CD4-positive, alpha-beta T cell (primary cell): ENCODE results near the gene ITGA2. TPM values are rescaled to one million over a fixed set of nuclear protein-coding genes. Genes with fewer than 3 reads are reported as not detected.

ENCODE experiments used
- ATAC-seq: fragments of 200-7000 bp; cut with Tn5 transposase; one replicate; pipeline ENCODE4 v1.10.0; 2022; ENCODE audit warnings: mild to moderate bottlenecking; ENCODE audit not compliant: poor library complexity
- CTCF ChIA-PET: fragments of 350-600 bp; sonication (Branson Sonifier 250); formaldehyde crosslinking; loops from one replicate; lab custom pipeline; 2021; ENCODE audit warnings: antibody characterized with exemption, inconsistent platforms; lab: Charles Lee
- POLR2A ChIA-PET: fragments of 350-600 bp; sonication (Branson Sonifier 250); formaldehyde crosslinking; loops from one replicate; lab custom pipeline; 2021; ENCODE audit warnings: antibody characterized with exemption, inconsistent platforms; lab: Charles Lee
- DNase-seq, 14 experiments: peaks; one replicate each; pipeline ENCODE4 v3.0.0-alpha.2; 2013 to 2020; ENCODE audit warnings: mixed read lengths in 2 of 14
- H3K27ac ChIP-seq, 2 donors: one replicate each; pipeline versions ENCODE4 v1.5.1 to v1.7.0; 2013; ENCODE audit warnings: low read length in 2 of 2, low read depth in 1 of 2, mild to moderate bottlenecking in 1 of 2
- H3K27me3 ChIP-seq, 2 experiments: 1 replicate in 1 of 2; 2 replicates in 1 of 2; pipeline versions ENCODE4 v1.6.1 to v1.7.0; 2013; ENCODE audit warnings: low read length in 2 of 2, control low read depth in 1 of 2, mild to moderate bottlenecking in 1 of 2, moderate library complexity in 1 of 2; ENCODE audit not compliant: insufficient read depth in 2 of 2, control insufficient read depth in 1 of 2
- H3K36me3 ChIP-seq: one replicate; pipeline ENCODE4 v1.6.1; 2013; ENCODE audit warnings: low read length, control low read depth; ENCODE audit not compliant: insufficient read depth
- H3K4me1 ChIP-seq: one replicate; pipeline ENCODE4 v1.6.1; 2013; ENCODE audit warnings: low read length, control low read depth; ENCODE audit not compliant: insufficient read depth
- H3K4me3 ChIP-seq: one replicate; pipeline ENCODE4 v1.5.1; 2013; ENCODE audit warnings: mild to moderate bottlenecking, low read length, moderate library complexity
- H3K9me3 ChIP-seq, 2 experiments: 1 replicate in 1 of 2; 2 replicates in 1 of 2; pipeline versions ENCODE4 v1.6.1 to v1.7.0; 2013; ENCODE audit warnings: low read length in 2 of 2, mild to moderate bottlenecking in 2 of 2, control low read depth in 1 of 2, moderate library complexity in 1 of 2; ENCODE audit not compliant: control insufficient read depth in 1 of 2, insufficient read depth in 1 of 2
- H3K27ac Mint-ChIP-seq: one replicate; pipeline ENCODE4 v1.8.0; 2020; ENCODE audit warnings: mixed read lengths
- H3K27me3 Mint-ChIP-seq: one replicate; pipeline ENCODE4 v1.8.0; 2021; ENCODE audit warnings: mixed read lengths
- H3K36me3 Mint-ChIP-seq: one replicate; pipeline ENCODE4 v1.8.0; 2021; ENCODE audit warnings: low read depth, mixed read lengths
- H3K4me1 Mint-ChIP-seq: one replicate; pipeline ENCODE4 v1.8.0; 2021; ENCODE audit warnings: low read depth, mixed read lengths
- H3K4me3 Mint-ChIP-seq: one replicate; pipeline ENCODE4 v1.8.0; 2020; ENCODE audit warnings: mild to moderate bottlenecking, mixed read lengths
- H3K9me3 Mint-ChIP-seq: one replicate; pipeline ENCODE4 v1.8.0; 2020; ENCODE audit warnings: mixed read lengths
- CTCF ChIP-seq: fragments of 200-600 bp; IDR thresholded peaks from one replicate; pipeline ENCODE4 v1.8.0; 2022; ENCODE audit warnings: antibody characterized with exemption, mild to moderate bottlenecking
- intact Hi-C, 2 experiments: fragments of 100-400 bp; cut with DNase I in 1 of 2; cut with micrococcal nuclease in 1 of 2; formaldehyde crosslinking; loops; one replicate each; pipeline versions ENCODE4 v1.15.1 to v1.9.0; 2023 to 2025; cut with DNase I, micrococcal nuclease
- total RNA-seq, 174 experiments: library from RNA in 2 of 174; stranded (reverse) in 2 of 174; gene quantifications; one replicate each; pipeline ENCODE4 v1.2.3 and lab custom pipeline; 2021 to 2026

The ITGA2 gene
- total RNA-seq, 2 experiments from 2014 or later = 0.03 to 0.11 TPM

GRCh38 chr5:53006911-53007890 is 18.0 kb downstream of the ITGA2 start:
- intact Hi-C loops = no loop called here
- ChIA-PET CTCF (no interaction called here), POLR2A (interaction anchor here (0.8 to 0.9 kb wide), 2 partner anchors 24 to 82 kb away, joined by 3 read pairs; no protein-coding TSS in a partner anchor)
- Mint-ChIP-seq H3K27ac (no peak overlapping the region), H3K4me3 (no peak overlapping the region), H3K27me3 (no peaks in the 10 kb centered on the region), H3K36me3 (no peaks in the 10 kb centered on the region), H3K4me1 (peaks cover 14% of the 10 kb centered on the region), H3K9me3 (no peaks in the 10 kb centered on the region)
- Histone ChIP-seq H3K27me3 (no peaks in the 10 kb centered on the region), H3K4me1 (no peaks in the 10 kb centered on the region), H3K4me3 (no peak overlapping the region), H3K27ac (no peak overlapping the region), H3K9me3 (no peaks in the 10 kb centered on the region), H3K36me3 (no peaks in the 10 kb centered on the region)
- DNase-seq (no peak), ATAC-seq (no peak)
- no peak for TF ChIP-seq CTCF

GRCh38 chr5:53008751-53009150 is 19.6 kb downstream of the ITGA2 start:
- peaks cover 14% of the 10 kb centered on the region for H3K4me1 Mint-ChIP-seq
- H3K27ac Mint-ChIP-seq = no peak overlapping the region
- no peaks in the 10 kb centered on the region for H3K9me3 Mint-ChIP-seq
- no peaks in the 10 kb centered on the region for H3K27me3 ChIP-seq
- no peaks in the 10 kb centered on the region for H3K36me3 ChIP-seq
- H3K27me3 Mint-ChIP-seq = no peaks in the 10 kb centered on the region
- no peak overlapping the region for H3K27ac ChIP-seq
- no peaks in the 10 kb centered on the region for H3K9me3 ChIP-seq
- no peaks in the 10 kb centered on the region for H3K36me3 Mint-ChIP-seq
- no peak for TF ChIP-seq CTCF
- H3K4me3 Mint-ChIP-seq = no peak overlapping the region
- H3K4me3 ChIP-seq = no peak overlapping the region
- intact Hi-C loops = no loop called here
- H3K4me1 ChIP-seq = no peaks in the 10 kb centered on the region
- DNase-seq (peak in 2 of 14 experiments; percentile 6 to 36), ATAC-seq (no peak)
- ChIA-PET CTCF (no interaction called here), POLR2A (no interaction called here)

GRCh38 chr5:53009816-53010215 is 20.7 kb downstream of the ITGA2 start:
- H3K9me3 Mint-ChIP-seq = no peaks in the 10 kb centered on the region
- H3K4me1 Mint-ChIP-seq = peaks cover 14% of the 10 kb centered on the region
- H3K27ac Mint-ChIP-seq = no peak overlapping the region
- H3K27ac ChIP-seq = no peak overlapping the region
- ATAC-seq = no peak
- no peaks in the 10 kb centered on the region for H3K4me1 ChIP-seq
- ChIA-PET POLR2A (no interaction called here), CTCF (no interaction called here)
- no peaks in the 10 kb centered on the region for H3K36me3 ChIP-seq
- no peaks in the 10 kb centered on the region for H3K36me3 Mint-ChIP-seq
- H3K4me3 Mint-ChIP-seq = no peak overlapping the region
- no peak overlapping the region for H3K4me3 ChIP-seq
- no peak for DNase-seq
- no peaks in the 10 kb centered on the region for H3K27me3 ChIP-seq
- intact Hi-C loops = no loop called here
- H3K9me3 ChIP-seq = no peaks in the 10 kb centered on the region
- no peak for TF ChIP-seq CTCF
- no peaks in the 10 kb centered on the region for H3K27me3 Mint-ChIP-seq
